Measurements from ENCODE around the gene FGD5. TPM values are rescaled to one million over a fixed set of nuclear protein-coding genes. Genes with fewer than 3 reads are reported as not detected.

FGD5 gene
- total RNA-seq, 6 donors from 2014 or later, result 26.8 to 90.4 (median 57.2) TPM

DNA sequence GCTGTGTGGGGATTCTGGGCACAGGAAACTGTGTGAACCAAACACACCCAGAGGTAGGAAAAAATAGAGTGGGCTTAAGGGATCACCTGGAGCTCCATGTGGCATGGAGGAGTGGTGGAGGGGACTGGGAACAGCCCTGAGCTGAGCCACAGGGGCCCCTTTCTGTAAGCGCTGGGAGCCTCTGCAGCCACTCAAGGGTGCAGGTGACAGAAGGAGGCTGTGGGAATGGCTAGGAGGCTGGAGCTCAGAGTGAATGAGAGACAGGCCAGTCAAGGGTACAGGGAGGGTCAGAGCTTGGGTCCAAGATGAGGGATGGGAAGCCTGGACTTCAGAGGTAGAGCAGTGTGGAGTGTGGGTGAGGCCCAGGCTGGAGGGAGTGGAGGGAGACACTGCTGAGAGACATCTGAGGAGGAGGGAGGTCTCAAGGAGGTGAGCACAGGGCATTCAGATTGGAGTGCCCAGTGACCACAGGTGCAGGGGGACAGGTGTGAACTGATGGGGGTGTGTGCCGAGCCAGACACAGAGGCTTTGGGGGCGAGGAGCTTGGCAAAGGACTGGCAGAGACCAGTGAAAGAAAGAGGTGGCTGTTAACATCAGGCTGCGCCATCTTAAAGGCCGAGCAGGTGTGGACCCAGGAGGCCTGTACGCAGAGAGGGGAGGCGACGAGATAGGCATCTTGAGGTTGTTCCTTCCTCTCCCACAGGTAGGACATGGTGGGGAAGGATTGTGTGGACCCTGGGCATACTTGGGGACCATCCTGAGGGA is 56.8 kb downstream of the FGD5 start:
- TF ChIP-seq POLR2A (IDR thresholded peaks at IDR 0.05) (no peak), EP300 (IDR thresholded peaks at IDR 0.05) (no peak), POLR2AphosphoS5 (IDR thresholded peaks at IDR 0.05) (no peak)
- TF ChIP-seq, protein P1, sequence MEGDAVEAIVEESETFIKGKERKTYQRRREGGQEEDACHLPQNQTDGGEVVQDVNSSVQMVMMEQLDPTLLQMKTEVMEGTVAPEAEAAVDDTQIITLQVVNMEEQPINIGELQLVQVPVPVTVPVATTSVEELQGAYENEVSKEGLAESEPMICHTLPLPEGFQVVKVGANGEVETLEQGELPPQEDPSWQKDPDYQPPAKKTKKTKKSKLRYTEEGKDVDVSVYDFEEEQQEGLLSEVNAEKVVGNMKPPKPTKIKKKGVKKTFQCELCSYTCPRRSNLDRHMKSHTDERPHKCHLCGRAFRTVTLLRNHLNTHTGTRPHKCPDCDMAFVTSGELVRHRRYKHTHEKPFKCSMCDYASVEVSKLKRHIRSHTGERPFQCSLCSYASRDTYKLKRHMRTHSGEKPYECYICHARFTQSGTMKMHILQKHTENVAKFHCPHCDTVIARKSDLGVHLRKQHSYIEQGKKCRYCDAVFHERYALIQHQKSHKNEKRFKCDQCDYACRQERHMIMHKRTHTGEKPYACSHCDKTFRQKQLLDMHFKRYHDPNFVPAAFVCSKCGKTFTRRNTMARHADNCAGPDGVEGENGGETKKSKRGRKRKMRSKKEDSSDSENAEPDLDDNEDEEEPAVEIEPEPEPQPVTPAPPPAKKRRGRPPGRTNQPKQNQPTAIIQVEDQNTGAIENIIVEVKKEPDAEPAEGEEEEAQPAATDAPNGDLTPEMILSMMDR (IDR thresholded peaks at IDR 0.05), result no peak
- ATAC-seq (ENCODE audit: low FRiP score in 2 of 2), result no peak
- H3K4me1 ChIP-seq, result peaks cover 47 to 68% (median 53%) of the 10 kb centered on the region in 4 donors

DNA sequence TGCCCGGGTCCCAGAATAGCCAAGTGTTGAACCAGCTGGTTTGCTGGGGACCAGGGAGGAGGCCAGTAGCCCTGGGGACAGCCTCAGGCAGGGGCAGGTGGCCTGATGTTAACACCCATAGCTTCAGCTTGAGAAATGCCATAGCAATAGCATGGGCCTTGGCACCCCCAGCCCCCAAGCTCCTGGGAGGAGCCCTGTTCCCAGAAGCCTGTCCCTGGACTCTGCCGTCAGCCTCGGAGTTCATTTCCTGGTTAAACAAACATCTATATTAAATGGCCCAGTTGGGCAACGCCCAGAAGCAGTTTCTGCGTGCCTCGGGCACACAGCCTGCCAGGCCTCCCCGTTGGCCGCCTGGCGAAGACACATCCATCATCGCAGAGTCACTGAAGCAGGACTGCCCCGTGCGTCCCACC is 58.2 kb downstream of the FGD5 start:
- DNase-seq (peak; percentile 69 to 73), ATAC-seq (ENCODE audit: low FRiP score in 2 of 2) (peak; percentile 53 to 67)
- no peaks in the 10 kb centered on the region for H3K27me3 ChIP-seq
- H3K9me3 ChIP-seq, result no peaks in the 10 kb centered on the region
- H3K36me3 ChIP-seq, result peaks cover 0 to 11% (median 0%) of the 10 kb centered on the region in 4 donors
- no peak overlapping the region for H3K4me3 ChIP-seq
- peak overlapping the region; percentile 72 to 88 (median 77) for H3K27ac ChIP-seq
- TF ChIP-seq, protein P1 (IDR thresholded peaks at IDR 0.05), result no peak
- TF ChIP-seq POLR2AphosphoS5 (IDR thresholded peaks at IDR 0.05) (peak; percentile 66 to 79), EP300 (IDR thresholded peaks at IDR 0.05) (peak in 2 of 4 donors; percentile 87 to 92), POLR2A (IDR thresholded peaks at IDR 0.05) (no peak)
- 61% methylated on average over 12 of the region's 12 CpGs; no CpG with 5 or more reads in 1 of the 2 donors for WGBS, 2 donors
- H3K4me1 ChIP-seq, result peaks cover 39 to 59% (median 42%) of the 10 kb centered on the region in 4 donors

More for the DNA sequence above, 56.8 kb downstream of the FGD5 start:
- WGBS, 2 donors, result 92 to 94% methylated on average over 8 of the region's 8 CpGs
- peaks cover 0 to 2% (median 0%) of the 10 kb centered on the region in 4 donors for H3K36me3 ChIP-seq
- peak overlapping the region; percentile 11 to 88 (median 58) for H3K27ac ChIP-seq
- no peak for DNase-seq
- H3K9me3 ChIP-seq, result no peaks in the 10 kb centered on the region
- H3K4me3 ChIP-seq, result no peak overlapping the region
- H3K27me3 ChIP-seq, result no peaks in the 10 kb centered on the region

DNA sequence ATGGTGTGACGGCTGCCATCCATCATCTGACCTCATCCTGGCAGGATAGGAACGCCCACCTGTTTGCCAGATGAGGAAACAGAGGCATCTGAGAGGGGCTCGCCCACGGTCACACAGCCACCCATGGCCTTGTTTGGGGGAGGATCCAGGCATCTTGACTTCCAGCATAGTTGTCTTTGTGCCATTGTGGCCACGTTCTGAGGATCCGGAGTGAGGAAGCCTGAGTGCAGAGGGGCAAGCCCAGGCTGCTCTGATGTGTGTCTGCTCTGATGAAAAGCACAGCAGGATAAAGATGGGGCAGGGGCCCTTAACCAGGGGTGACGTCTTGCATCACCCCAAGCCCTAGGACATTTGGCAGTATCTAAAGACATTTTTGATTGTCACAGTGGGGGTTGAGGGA is 58.7 kb downstream of the FGD5 start:
- Histone ChIP-seq H3K9me3 (no peaks in the 10 kb centered on the region), H3K4me3 (no peak overlapping the region), H3K36me3 (peaks cover 0 to 11% (median 0%) of the 10 kb centered on the region in 4 donors), H3K27ac (peak overlapping the region; percentile 69 to 80 (median 73)), H3K4me1 (peaks cover 34 to 53% (median 38%) of the 10 kb centered on the region in 4 donors), H3K27me3 (no peaks in the 10 kb centered on the region)
- TF ChIP-seq, protein P1 (IDR thresholded peaks at IDR 0.05), result no peak
- TF ChIP-seq POLR2AphosphoS5 (IDR thresholded peaks at IDR 0.05), result no peak
- no peak for TF ChIP-seq POLR2A (IDR thresholded peaks at IDR 0.05)
- no peak for TF ChIP-seq EP300 (IDR thresholded peaks at IDR 0.05)
- WGBS, 2 donors, result 55 to 70% methylated on average over 7 of the region's 7 CpGs
- DNase-seq (no peak), ATAC-seq (ENCODE audit: low FRiP score in 2 of 2) (peak in 1 of 2 donors; percentile 2)

DNA sequence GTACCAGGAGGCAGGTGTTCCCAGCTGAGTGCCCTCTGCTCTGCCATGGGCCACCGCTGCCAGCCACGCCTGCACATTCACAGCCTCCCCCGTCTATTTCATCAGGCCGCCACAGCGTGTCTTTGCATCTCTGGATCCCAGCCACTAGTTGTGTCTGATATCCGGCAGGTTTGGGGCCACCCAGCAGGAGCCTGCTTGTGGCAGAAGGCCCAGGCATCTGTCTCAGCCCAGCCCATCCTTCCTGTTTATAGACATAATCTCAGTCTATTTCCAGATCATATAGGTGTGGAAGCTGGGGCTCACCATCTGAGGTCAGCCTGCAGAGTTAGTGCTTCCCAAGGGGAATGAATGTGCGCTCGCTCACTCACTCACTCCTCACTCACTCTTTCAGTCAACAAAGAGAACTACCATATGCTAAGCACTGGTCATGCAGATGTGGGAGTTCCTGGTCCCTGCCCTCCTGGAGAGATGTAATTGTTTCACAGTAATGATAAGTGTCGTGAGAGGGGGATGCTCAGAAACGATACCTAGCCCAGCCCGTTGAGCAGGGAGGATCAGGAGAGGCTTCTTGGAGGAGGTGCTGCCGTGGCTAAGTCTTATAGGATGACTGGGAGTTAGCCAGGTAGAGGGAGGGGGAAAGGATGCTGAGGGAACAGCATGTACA is 60.6 kb downstream of the FGD5 start:
- Histone ChIP-seq H3K4me3 (no peak overlapping the region), H3K36me3 (peaks cover 0 to 16% (median 0%) of the 10 kb centered on the region in 4 donors), H3K4me1 (peaks cover 31 to 48% (median 35%) of the 10 kb centered on the region in 4 donors), H3K27me3 (no peaks in the 10 kb centered on the region), H3K27ac (peak overlapping the region; percentile 24 to 72 (median 32)), H3K9me3 (no peaks in the 10 kb centered on the region)
- TF ChIP-seq POLR2A (IDR thresholded peaks at IDR 0.05) (no peak), EP300 (IDR thresholded peaks at IDR 0.05) (peak in 2 of 4 donors; percentile 75 to 81), POLR2AphosphoS5 (IDR thresholded peaks at IDR 0.05) (peak; percentile 18 to 81)
- TF ChIP-seq, protein P1 (IDR thresholded peaks at IDR 0.05), result no peak
- DNase-seq (peak in 1 of 2 donors; percentile 44), ATAC-seq (ENCODE audit: low FRiP score in 2 of 2) (peak in 1 of 2 donors; percentile 68)
- WGBS, 2 donors, result 56 to 65% methylated on average over 12 of the region's 12 CpGs

Data from upper lobe of left lung (tissue), 6 donors.